Hematopoietic multipotent progenitor cell treated with erythropoietin and hydrocortisone succinate and interleukin-3 and kit ligand, for 4 days (in vitro differentiated cells): ENCODE data around the gene FAAP100.

Experiments
- DNase-seq: peaks from one replicate; pipeline ENCODE4 v3.0.0-alpha.2; 2015

FAAP100 gene

DNA sequence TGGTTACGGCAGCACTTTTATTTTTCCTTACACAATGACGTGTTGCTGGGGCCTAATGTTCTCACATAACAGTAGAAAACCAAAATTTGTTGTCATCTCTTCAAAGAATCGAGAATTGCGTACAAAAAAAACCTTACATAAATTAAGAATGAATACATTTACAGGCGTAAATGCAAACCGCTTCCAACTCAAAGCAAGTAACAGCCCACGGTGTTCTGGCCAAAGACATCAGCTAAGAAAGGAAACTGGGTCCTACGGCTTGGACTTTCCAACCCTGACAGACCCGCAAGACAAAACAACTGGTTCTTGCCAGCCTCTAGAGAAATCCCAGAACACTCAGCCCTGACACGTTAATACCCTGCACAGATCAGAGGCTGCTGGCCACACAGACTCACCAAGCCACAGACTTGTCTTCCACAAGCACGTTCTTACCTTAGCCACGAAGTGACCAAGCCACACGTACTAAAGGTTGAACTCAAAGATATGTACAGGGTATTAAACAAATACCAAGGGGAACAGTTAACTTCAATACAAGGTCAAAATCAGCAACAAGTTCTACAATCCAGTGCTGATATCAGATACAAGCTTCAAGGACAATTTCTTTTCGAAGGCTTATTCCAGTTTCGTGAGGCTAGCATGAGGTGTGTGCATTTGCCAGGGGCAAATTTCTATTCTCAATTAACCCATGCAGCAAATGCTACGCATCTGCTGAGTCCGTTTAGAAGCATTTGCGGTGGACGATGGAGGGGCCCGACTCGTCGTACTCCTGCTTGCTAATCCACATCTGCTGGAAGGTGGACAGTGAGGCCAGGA, 42.0 kb downstream of the FAAP100 start:
- peak; percentile 30 for DNase-seq

GRCh38 chr17:81509207-81509971, 42.8 kb downstream of the FAAP100 start:
- DNase-seq: peak; percentile 66

DNA sequence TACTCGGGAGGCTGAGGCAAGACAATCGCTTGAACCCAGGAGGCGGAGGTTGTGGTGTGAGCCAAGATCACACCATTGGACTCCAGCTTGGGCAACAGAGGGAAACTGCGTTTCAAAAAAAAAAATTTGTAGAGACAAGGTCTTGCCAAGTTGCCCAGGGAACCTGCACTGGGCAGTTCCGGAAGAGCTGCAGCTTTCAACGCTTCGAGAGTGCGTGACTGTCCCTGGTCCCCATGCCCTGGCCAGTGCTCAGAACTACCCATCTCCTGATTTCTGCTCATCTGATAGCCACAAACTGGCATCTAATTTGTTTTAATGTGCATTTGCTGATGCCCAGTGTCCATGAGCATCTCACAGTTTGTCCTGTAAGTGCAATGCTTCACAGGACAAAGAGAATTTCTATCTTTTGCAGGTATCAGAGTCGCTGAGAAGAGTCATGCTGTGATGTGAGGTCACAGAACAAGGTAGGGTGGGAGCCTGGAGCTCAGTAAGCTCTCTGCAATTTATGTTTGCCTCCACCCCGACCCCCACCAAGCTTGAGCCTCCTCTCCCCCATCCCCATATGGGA, 43.4 kb downstream of the FAAP100 start:
- no peak for DNase-seq

DNA sequence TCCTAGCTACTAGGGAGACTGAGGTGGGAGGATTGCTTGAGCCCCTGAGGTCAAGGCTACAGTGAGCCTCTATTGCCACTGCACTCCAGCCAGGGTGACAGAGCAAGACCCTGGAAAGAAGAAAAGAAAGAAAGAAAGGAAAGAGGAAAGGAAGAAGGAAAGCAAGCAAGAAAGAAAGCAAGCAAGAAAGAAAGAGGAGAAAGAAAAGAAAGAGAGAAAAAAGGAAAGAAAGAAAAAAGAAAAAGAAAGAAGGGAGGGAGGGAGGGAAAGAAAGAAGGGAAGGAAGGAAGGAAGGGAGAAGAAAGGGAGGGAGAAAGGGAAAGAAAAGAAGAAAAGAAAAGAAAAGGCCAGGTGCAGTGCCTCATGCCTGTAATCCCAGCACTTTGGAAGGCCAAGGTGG, 48.5 kb downstream of the FAAP100 start:
- no peak for DNase-seq

DNA sequence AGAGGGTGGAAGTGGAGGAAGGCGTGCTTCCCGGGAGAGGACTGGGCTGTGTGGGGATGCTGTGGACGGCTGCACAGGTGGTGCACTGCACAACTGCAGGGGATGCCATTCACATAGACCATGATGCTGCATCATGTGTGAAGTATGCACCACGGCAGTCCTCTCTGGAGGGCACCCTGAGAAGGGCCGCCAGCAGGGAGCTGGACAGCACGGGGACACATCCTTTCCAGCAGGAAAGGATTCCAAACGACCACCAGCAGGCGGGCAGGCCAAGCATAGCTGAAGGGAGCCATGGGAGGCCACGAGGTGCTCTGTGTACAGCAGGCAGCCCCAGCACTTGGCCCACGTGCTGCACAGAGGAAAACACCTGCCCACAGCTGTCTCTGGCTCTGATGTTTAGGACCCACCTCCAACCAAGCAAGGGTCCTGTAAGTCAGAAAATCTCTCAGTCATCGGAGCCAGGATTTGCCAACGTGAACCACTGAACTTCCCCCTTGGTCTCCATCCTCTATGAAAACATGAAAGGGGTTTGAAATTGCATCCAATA, 49.6 kb downstream of the FAAP100 start:
- DNase-seq: no peak

- DNase-seq: no peak
These were observed 52.1 kb downstream of the FAAP100 start for GRCh38 chr17:81500047-81500446.

DNA sequence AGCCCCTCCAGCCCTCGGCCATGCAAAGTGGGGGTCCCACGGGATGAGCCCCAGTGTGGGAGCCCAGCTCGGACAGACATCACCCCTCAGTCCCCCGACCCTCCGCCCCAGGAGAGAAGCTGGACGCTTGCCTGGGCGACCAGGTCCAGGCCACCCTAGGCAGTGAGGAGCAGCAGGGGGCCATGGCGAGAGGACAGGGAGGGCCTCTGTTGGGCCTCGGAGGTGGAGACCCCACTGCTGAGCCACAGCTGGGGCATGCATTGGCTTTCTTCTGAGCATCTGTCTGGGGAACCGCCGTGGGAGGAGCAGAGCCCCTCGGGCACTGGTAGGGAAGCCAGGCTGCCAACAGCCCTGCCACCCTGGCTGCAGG, 52.6 kb downstream of the FAAP100 start:
- no peak for DNase-seq

DNA sequence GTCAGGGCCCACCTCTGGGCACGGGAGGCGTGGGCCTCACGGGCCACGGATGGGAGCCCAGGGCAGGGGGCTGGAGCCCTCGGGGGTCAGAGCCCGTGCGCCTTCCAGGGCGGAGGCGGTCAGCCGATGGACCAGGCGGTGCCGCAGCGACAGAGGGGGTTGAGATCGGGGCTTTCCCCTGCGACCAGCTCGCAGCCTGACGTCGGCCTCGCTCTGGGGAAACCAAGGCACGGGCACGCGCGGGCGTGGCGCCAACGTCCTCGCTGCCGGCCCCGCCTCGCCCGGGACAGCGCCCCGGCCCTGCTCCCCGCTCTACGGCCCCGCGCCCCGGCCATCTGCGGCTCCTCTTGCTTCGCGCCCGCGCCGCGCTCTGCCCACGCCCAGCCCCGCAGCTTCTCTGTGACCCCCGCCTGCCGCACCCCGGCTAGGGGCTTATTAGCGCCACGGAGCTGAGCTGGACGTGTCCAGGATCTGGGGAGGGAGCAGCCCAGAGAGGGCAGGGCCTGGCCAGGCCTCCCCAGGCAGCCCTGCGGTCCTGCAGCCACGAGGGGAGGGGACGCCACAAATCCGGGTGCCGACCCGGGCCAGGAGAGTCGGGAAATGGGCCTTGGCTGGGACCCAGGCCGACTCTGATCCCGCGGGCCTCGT, 53.1 kb downstream of the FAAP100 start:
- DNase-seq: no peak

DNA sequence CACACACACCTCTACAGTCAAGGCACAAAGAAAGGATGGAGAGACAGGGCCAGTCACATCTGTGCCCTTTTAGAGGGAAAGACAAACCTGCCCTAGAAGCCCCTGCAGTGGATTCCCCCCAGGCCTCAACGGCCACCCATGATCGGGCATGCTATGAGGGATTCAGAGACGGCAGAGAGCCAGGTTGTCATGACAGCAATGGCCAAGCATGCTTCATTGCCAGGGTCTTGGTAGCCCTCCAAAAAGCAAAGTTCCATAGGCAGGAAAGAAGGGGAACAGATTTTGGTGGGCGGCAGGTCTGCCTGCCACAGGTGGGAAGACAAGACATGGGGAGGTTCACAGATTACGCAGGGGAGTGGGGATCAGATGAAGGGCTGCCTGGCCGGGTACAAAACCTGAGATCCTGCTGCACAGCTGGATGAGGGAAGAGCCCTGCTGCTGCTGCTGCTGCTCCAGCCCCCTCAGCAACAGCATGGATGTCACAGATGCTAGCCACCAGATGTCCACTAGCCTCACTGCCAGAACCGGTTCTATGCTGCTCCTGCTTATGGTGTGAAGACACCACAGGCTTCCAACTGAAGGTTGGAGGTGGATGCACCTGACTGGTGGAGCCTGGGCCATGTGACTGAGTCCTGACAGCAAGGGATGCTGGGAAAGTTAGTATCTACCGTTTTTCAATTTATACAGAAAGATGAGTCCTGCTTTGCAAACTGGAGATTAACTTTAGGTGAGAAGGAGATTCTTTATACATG, 57.4 kb downstream of the FAAP100 start:
- no peak for DNase-seq

DNA sequence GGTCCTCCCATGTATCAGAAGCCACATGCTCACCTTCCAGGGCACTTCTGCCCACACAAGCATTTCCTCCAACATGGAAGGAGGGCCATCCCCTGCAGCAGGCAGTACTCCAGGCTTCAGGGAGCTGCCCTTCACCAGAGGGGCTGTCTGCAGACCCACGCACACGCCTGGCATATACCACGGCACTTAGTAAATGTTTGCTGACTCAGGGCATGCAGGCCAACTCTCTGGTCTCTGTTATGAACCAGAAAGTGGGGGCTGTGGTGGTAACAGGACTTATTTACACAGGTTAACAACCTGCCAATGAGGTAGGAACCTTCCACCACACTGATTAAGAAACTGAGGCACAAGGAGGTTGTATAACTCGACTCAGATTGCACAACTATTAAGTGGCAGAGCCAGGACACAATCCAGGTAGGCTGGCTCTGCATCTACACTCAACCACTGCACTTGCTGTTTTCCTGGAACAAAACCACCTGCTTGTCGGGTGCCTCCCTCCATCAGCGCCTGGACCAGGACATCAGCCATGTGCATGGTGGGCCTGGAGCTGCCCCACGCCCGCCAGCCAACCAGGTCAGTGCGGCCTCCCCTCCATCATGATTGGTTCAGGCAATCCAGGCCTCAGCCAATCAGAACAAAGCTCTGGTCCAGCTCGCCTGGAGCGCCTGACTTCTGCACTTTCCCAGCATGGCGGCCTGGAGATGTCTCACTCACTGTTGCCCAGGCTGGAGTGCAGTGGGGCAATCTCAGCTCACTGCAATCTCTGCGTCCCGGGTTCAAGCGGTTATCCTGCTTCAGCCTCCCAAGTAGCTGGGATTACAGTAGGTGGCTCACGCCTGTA, 58.7 kb downstream of the FAAP100 start:
- DNase-seq: no peak

- DNase-seq: no peak
These were observed 59.4 kb downstream of the FAAP100 start for GRCh38 chr17:81492706-81493105.

DNA sequence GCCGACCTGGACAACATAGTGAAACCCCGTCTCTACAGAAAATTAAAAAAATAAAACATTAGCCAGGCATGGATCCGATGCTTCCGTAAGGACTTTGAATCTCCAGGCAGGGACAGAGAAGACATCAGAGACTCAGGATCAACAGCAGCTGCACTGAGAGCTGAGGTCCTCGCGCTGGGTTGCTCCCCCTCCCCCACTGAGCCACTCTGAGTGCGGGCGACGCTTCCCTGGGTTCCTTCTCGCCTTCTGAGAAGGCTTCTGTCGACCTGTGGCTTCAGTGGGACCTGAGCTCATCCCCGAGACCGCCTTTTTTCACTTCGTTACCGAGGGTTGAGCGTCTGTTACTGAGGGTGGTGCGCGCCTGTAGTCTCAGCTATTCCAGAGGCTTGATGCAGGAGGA, 60.0 kb downstream of the FAAP100 start:
- DNase-seq: no peak

DNA sequence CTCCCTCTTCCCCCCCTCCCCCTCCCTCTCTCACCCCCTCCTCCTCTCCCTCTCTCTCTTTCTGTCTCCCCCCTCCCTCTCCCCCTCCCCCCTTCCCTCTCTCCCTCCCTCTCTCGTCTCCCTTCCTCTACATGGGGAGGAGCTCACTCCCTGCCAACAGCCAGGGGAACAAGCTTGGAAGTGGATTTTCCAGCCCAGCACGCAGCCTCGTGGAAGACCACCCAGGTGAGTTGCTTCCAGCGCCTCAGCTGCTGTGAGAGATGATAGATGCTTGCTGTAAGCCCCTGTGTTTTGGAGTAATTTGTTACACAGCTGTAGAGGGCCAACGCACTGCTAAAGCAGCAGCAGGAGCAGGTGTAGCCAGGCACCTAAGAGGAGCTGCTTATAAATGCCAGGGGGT, 60.4 kb downstream of the FAAP100 start:
- DNase-seq: no peak

DNA sequence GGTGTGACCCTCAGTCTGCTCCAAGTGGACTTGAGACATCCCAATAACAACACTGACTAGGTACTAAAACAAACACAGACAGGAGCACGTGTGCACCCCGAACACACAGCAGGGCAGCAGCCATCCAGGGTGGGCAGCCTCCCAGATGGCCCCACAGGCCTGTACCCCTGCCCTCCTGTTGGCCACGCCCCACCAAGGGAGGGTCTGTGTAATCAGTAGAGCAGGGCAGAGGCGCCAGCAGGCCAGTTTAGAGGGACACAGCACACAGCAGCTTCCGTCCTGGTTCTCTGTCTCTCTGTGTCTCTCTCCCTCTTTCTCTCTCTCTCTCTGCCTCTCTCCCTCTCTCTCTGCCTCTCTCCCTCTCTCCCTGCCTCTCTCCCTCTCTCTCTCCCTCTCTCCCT, 61.0 kb downstream of the FAAP100 start:
- peak; percentile 41 for DNase-seq

DNA sequence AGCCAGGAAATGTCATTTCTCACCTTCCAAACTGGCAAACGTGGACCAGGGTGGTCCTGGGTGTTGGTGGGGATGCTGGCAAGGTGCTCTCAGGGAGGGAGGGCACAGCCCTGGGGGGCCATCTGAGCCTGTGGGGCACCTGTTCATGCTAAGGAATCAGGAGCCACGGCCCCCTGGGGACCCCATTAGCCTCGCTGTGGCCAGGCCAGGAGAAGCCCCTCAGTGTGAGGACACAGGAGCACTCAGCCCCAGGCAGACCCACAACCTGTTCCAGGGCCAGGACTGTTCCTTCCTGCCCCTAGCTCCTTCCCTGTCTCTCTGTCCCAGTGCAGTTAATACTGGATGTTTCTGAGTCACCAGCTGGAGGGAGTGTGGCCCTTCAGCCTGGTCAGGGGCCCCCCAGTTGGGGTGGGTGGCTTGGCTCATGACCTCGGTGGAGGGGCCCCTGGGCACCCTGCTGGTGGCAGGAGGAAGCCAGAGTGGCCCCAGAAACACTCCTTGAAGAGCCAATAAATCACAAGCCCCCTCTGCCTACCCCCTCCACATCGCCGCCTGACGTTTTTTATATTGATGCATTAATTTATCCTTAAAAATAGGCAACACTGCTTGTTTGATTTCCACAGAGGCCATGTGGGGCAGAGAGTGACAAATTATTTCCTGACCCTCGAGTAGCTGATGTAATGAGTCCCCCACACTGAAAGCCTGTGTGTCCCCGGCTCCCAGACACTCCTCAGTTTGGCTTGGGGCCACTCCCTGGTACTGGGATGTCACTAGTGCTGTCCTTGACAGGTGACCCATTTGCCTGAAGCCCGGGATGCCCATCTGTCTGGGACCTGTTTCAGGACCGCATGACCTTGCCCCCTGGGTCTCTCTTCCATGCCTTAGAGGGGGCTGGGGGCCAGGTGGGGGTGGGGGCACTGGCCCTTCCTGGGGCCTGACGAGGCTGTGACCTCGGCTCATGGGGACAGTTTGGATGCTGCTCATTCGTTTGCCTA, 61.9 kb downstream of the FAAP100 start:
- no peak for DNase-seq
